ENCODE results near the gene MRPS5.
"Not testable (repeated sequence)": the region's sequence is repeated elsewhere in the genome, so short reads cannot be mapped to it uniquely, and the experiment has no call there.

GRCh38 chr2:95098273-95098672 lies 23.3 kb downstream of the MRPS5 start:
- TF ChIP-seq CTCF (IDR thresholded peaks at IDR 0.05); EZH2 (IDR thresholded peaks at IDR 0.05; ENCODE audit: borderline replicate concordance, insufficient read depth, low read depth, low read length, poor library complexity, severe bottlenecking): not testable (repeated sequence)

Measured in B cell (primary cell).